GM18907 (cell line): ENCODE measurements around the gene CNIH4.
"Not testable (repeated sequence)": the region's sequence is repeated elsewhere in the genome, so short reads cannot be mapped to it uniquely, and the experiment has no call there.

Source experiments
- ATAC-seq: cut with Tn5 transposase; IDR thresholded peaks from one replicate; pipeline ENCODE4 v1.9.1; 2021; ENCODE audit warnings: mild to moderate bottlenecking, moderate library complexity; ENCODE audit not compliant: unreplicated experiment

CNIH4 gene

GRCh38 chr1:224348137-224348536 is 8.5 kb upstream of the CNIH4 start:
- no peak for ATAC-seq

GRCh38 chr1:224349716-224350115 is 7.0 kb upstream of the CNIH4 start:
- ATAC-seq: not testable (repeated sequence)

GRCh38 chr1:224352436-224353085 is 4.1 kb upstream of the CNIH4 start:
- not testable (repeated sequence) for ATAC-seq

GRCh38 chr1:224353975-224354925 is 2.4 kb upstream of the CNIH4 start:
- ATAC-seq: no peak

GRCh38 chr1:224357626-224358124 is 996 bp downstream of the CNIH4 start:
- no peak for ATAC-seq

GRCh38 chr1:224358237-224358636 is 1.6 kb downstream of the CNIH4 start:
- ATAC-seq: no peak

GRCh38 chr1:224359207-224359606 is 2.5 kb downstream of the CNIH4 start:
- ATAC-seq: no peak

GRCh38 chr1:224368409-224368808 is 11.7 kb downstream of the CNIH4 start:
- ATAC-seq: peak; percentile 63

GRCh38 chr1:224373008-224373590 is 16.4 kb downstream of the CNIH4 start:
- no peak for ATAC-seq

GRCh38 chr1:224375059-224375458 is 18.4 kb downstream of the CNIH4 start:
- no peak for ATAC-seq

- ATAC-seq: peak; percentile 54
These were observed 21.0 kb downstream of the CNIH4 start for GRCh38 chr1:224377676-224378006.

- ATAC-seq: peak; percentile 42
These were observed 22.4 kb downstream of the CNIH4 start for GRCh38 chr1:224378855-224379631.

GRCh38 chr1:224380003-224380402 is 23.3 kb downstream of the CNIH4 start:
- peak; percentile 74 for ATAC-seq

GRCh38 chr1:224381880-224382548 is 25.3 kb downstream of the CNIH4 start:
- ATAC-seq: no peak

- ATAC-seq: no peak
These were observed 26.5 kb downstream of the CNIH4 start for GRCh38 chr1:224383218-224383617.

- ATAC-seq: no peak
These were observed 30.7 kb downstream of the CNIH4 start for GRCh38 chr1:224387302-224387912.

GRCh38 chr1:224387943-224388342 is 31.3 kb downstream of the CNIH4 start:
- ATAC-seq: no peak

- no peak for ATAC-seq
These were observed 33.8 kb downstream of the CNIH4 start for GRCh38 chr1:224390517-224390916.

GRCh38 chr1:224392411-224393249 is 36.0 kb downstream of the CNIH4 start:
- no peak for ATAC-seq
